C4-2B (cell line): ENCODE results near the gene SOX9.

ENCODE experiments used
- ZFX ChIP-seq: fragments of 450-650 bp; IDR thresholded peaks from 2 replicates; pipeline ENCODE4 v1.6.1; 2017
- TF ChIP-seq, protein P1 (sequence below): fragments of 450-650 bp; conservative IDR thresholded peaks from 2 replicates; pipeline ENCODE4 v1.5.1; 2017; ENCODE audit warnings: mild to moderate bottlenecking

DNA sequence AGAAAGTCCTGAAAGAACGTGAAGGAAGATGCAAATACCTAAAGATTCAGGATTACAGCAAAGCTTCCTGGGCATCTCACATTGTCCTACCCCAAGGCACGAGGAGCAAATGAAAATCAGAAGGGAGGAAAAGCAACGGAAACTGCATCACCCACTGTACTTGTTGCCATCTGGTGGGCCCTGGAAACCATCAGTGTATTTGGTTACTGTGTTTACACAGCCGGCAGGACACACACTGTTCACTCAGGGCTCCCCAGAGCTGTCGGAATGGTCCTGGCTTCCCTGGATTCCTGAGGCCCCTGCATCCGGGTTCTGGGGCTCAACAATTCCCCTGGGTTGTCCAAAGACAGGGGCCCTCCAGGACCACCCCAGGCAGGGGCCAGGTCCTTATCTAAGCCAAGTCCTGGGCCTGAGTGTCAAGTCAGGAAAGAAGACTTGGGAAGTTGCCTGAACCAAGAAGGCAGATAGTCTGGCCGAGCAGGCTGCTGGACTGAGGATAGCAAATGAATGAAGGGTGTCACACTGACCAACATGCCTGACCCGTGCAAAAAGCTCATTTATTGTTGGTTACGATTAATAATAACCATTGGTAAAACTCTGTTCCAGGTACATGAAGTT is 52.8 kb downstream of the SOX9 start:
- TF ChIP-seq, protein P1, sequence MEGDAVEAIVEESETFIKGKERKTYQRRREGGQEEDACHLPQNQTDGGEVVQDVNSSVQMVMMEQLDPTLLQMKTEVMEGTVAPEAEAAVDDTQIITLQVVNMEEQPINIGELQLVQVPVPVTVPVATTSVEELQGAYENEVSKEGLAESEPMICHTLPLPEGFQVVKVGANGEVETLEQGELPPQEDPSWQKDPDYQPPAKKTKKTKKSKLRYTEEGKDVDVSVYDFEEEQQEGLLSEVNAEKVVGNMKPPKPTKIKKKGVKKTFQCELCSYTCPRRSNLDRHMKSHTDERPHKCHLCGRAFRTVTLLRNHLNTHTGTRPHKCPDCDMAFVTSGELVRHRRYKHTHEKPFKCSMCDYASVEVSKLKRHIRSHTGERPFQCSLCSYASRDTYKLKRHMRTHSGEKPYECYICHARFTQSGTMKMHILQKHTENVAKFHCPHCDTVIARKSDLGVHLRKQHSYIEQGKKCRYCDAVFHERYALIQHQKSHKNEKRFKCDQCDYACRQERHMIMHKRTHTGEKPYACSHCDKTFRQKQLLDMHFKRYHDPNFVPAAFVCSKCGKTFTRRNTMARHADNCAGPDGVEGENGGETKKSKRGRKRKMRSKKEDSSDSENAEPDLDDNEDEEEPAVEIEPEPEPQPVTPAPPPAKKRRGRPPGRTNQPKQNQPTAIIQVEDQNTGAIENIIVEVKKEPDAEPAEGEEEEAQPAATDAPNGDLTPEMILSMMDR = no peak
- no peak for TF ChIP-seq ZFX
